ENCODE measurements around the gene PRKACA. TPM values are rescaled to one million over a fixed set of nuclear protein-coding genes. Genes with fewer than 3 reads are reported as not detected.

Gene PRKACA
- total and polyA plus RNA-seq, 9 donors: 33.3 to 280 (median 201) TPM

- no peak for DNase-seq
- Histone ChIP-seq H3K27ac (no peak within 1 kb of the TSS), H3K36me3 (no peaks in the 10 kb centered on the region), H3K4me1 (ENCODE audit: insufficient read depth) (peaks cover 4% of the 10 kb centered on the region), H3K9me3 (no peaks in the 10 kb centered on the region), H3K4me3 (no peak within 1 kb of the TSS), H3K27me3 (no peaks in the 10 kb centered on the region)
- TF ChIP-seq CTCF (IDR thresholded peaks at IDR 0.05) (no peak), EP300 (IDR thresholded peaks at IDR 0.05) (no peak), POLR2A (IDR thresholded peaks at IDR 0.05) (no peak)
- intact Hi-C loops (cut with DNase I): loop anchor here in 1 of 4 donors (10.0 kb wide), 1 partner anchor 467 kb away; no protein-coding TSS in a partner anchor
- 51 to 62% (median 55%) methylated on average over 19 of the region's 19 CpGs for WGBS, 3 donors
Observed at GRCh38 chr19:14061751-14062557, 55.6 kb downstream of the PRKACA start, which contains the start of gene PALM3. Gene PALM3 (minus strand): TSS chr19:14062076. CDS start chr19:14061980, 96 bp downstream.

GRCh38 chr19:14061081-14061749 is 56.3 kb downstream of the PRKACA start:
- Histone ChIP-seq H3K4me1 (ENCODE audit: insufficient read depth) (peaks cover 4% of the 10 kb centered on the region), H3K4me3 (no peak overlapping the region), H3K9me3 (no peaks in the 10 kb centered on the region), H3K36me3 (no peaks in the 10 kb centered on the region), H3K27me3 (no peaks in the 10 kb centered on the region), H3K27ac (no peak overlapping the region)
- intact Hi-C loops (cut with DNase I): loop anchor here in 1 of 4 donors (10.0 kb wide), 1 partner anchor 466 kb away; no protein-coding TSS in a partner anchor
- DNase-seq: no peak
- TF ChIP-seq EP300 (IDR thresholded peaks at IDR 0.05) (no peak), CTCF (IDR thresholded peaks at IDR 0.05) (no peak), POLR2A (IDR thresholded peaks at IDR 0.05) (no peak)
- 41 to 44% (median 42%) methylated on average over 9 of the region's 9 CpGs for WGBS, 3 donors

GRCh38 chr19:14059652-14060155 is 57.9 kb downstream of the PRKACA start:
- intact Hi-C loops (cut with DNase I): loop anchor here in 1 of 4 donors (10.0 kb wide), 1 partner anchor 465 kb away; no protein-coding TSS in a partner anchor
- TF ChIP-seq CTCF (IDR thresholded peaks at IDR 0.05) (no peak), POLR2A (IDR thresholded peaks at IDR 0.05) (no peak), EP300 (IDR thresholded peaks at IDR 0.05) (no peak)
- H3K4me1 ChIP-seq (ENCODE audit: insufficient read depth): peaks cover 4% of the 10 kb centered on the region
- H3K27me3 ChIP-seq: no peaks in the 10 kb centered on the region
- no peak overlapping the region for H3K4me3 ChIP-seq
- H3K36me3 ChIP-seq: no peaks in the 10 kb centered on the region
- no peaks in the 10 kb centered on the region for H3K9me3 ChIP-seq
- H3K27ac ChIP-seq: no peak overlapping the region
- no peak for DNase-seq
- 50 to 56% (median 54%) methylated on average over 8 of the region's 8 CpGs for WGBS, 3 donors

- Histone ChIP-seq H3K27me3 (no peaks in the 10 kb centered on the region), H3K36me3 (no peaks in the 10 kb centered on the region), H3K4me3 (no peak overlapping the region), H3K27ac (no peak overlapping the region), H3K4me1 (ENCODE audit: insufficient read depth) (peaks cover 4% of the 10 kb centered on the region), H3K9me3 (no peaks in the 10 kb centered on the region)
- no peak for DNase-seq
- WGBS, 3 donors: 12 to 19% (median 15%) methylated on average over 15 of the region's 15 CpGs
- TF ChIP-seq POLR2A (IDR thresholded peaks at IDR 0.05): no peak
- no peak for TF ChIP-seq CTCF (IDR thresholded peaks at IDR 0.05)
- TF ChIP-seq EP300 (IDR thresholded peaks at IDR 0.05): no peak
- intact Hi-C loops (cut with DNase I): no loop called here
Observed at GRCh38 chr19:14059093-14059480, 58.5 kb downstream of the PRKACA start.
